Lung (tissue), 12 donors: ENCODE data around the gene AUP1. TPM values are rescaled to one million over a fixed set of nuclear protein-coding genes. Genes with fewer than 3 reads are reported as not detected.
A peak's percentile ranks its signal among the peaks of the same experiment; 100 is the strongest.

ENCODE experiments used
- ATAC-seq: fragments of 200-7000 bp; cut with Tn5 transposase; one replicate; pipeline ENCODE4 v1.9.1; 2020; ENCODE audit warnings: moderate number of reproducible peaks; ENCODE audit not compliant: insufficient read depth, low FRiP score
- DNase-seq, 3 donors: peaks; one replicate each; pipeline ENCODE4 v3.0.0-alpha.2; 2013 to 2017
- H3K27ac ChIP-seq, 2 donors: one replicate each; pipeline ENCODE4 v1.5.1; 2013; ENCODE audit warnings: mild to moderate bottlenecking in 2 of 2, moderate library complexity in 2 of 2, control low read depth in 1 of 2, inconsistent platforms in 1 of 2, low read depth in 1 of 2, low read length in 1 of 2
- H3K27me3 ChIP-seq, 3 donors: one replicate each; pipeline ENCODE4 v1.5.1; 2013; ENCODE audit warnings: low read length in 2 of 3; ENCODE audit not compliant: control insufficient read depth in 3 of 3, insufficient read depth in 3 of 3
- H3K36me3 ChIP-seq, 4 donors: one replicate each; pipeline ENCODE4 v1.5.1; 2013; ENCODE audit warnings: low read length in 4 of 4, mild to moderate bottlenecking in 1 of 4, moderate library complexity in 1 of 4; ENCODE audit not compliant: control insufficient read depth in 4 of 4, insufficient read depth in 4 of 4
- H3K4me1 ChIP-seq, 5 donors: one replicate each; pipeline ENCODE4 v1.5.1; 2013; ENCODE audit warnings: low read length in 5 of 5, mild to moderate bottlenecking in 2 of 5, moderate library complexity in 1 of 5; ENCODE audit not compliant: control insufficient read depth in 5 of 5, insufficient read depth in 5 of 5
- H3K4me3 ChIP-seq: one replicate; pipeline ENCODE4 v1.5.1; 2013; ENCODE audit warnings: mild to moderate bottlenecking, control low read depth, moderate library complexity
- H3K9ac ChIP-seq, 2 donors: one replicate each; pipeline ENCODE4 v1.5.1; 2013; ENCODE audit warnings: low read length in 2 of 2, control low read depth in 1 of 2; ENCODE audit not compliant: insufficient read depth in 1 of 2
- H3K9me3 ChIP-seq, 4 donors: one replicate each; pipeline ENCODE4 v1.5.1; 2013; ENCODE audit warnings: low read length in 3 of 4, mild to moderate bottlenecking in 1 of 4, moderate library complexity in 1 of 4; ENCODE audit not compliant: control insufficient read depth in 4 of 4, insufficient read depth in 3 of 4
- CTCF ChIP-seq: IDR thresholded peaks from 2 replicates; pipeline ENCODE4 v1.5.1; 2012; ENCODE audit warnings: mild to moderate bottlenecking; ENCODE audit errors: control extremely low read depth, extremely low read depth
- WGBS, 2 donors: extraction: QIAGEN DNeasy Blood & Tissue Kit; methylation state at CpG; one replicate each; pipeline ENCODE4 v1.1.7; 2013; 5-methylcytosine and 5-hydroxymethylcytosine counted together
- polyA plus RNA-seq, 2 donors: library from polyadenylated mRNA; stranded (reverse); fragments of 200-250 nt; gene quantifications; one replicate each; pipeline ENCODE4 v1.2.1, GENCODE V29; 2013
- total RNA-seq, 2 donors: library from RNA; depleted of rRNA in 1 of 2; stranded (reverse); fragments of >200 nt in 1 of 2; gene quantifications; one replicate each; pipeline ENCODE4 v1.2.1, GENCODE V29; 2014 to 2021
- donor health status: control.
- donor health status: control.
- donor health status: Bipolar disorder and iron deficiency.
- donor health status: healthy.
- donor health status: DM: yes; HTN: yes; CAD: no.

AUP1 gene
- total and polyA plus RNA-seq, 4 donors: 65.6 to 185 (median 129) TPM

- no peak for TF ChIP-seq CTCF
- WGBS, 2 donors: 1% methylated on average over 65 to 67 of the region's 67 CpGs
- peak; percentile 66 for ATAC-seq
- no peak overlapping the region for H3K9ac ChIP-seq
- peaks cover 0 to 14% (median 8%) of the 10 kb centered on the region in 4 donors for H3K36me3 ChIP-seq
- peaks cover 5 to 40% (median 14%) of the 10 kb centered on the region in 5 donors for H3K4me1 ChIP-seq
- H3K27me3 ChIP-seq: peaks cover 0 to 70% (median 65%) of the 10 kb centered on the region in 3 donors
- peak overlapping the region; percentile 56 for H3K4me3 ChIP-seq
- H3K9me3 ChIP-seq: peaks cover 0 to 2% (median 0%) of the 10 kb centered on the region in 4 donors
- peak overlapping the region; percentile 73 to 75 for H3K27ac ChIP-seq
- DNase-seq: peak; percentile 71 to 84 (median 76)
These were observed 26.6 kb downstream of the AUP1 start for GRCh38 chr2:74502720-74503505.

GRCh38 chr2:74502147-74502719, 27.3 kb downstream of the AUP1 start:
- peaks cover 0 to 2% (median 0%) of the 10 kb centered on the region in 4 donors for H3K9me3 ChIP-seq
- H3K27me3 ChIP-seq: peaks cover 0 to 77% (median 71%) of the 10 kb centered on the region in 3 donors
- peaks cover 5 to 45% (median 14%) of the 10 kb centered on the region in 5 donors for H3K4me1 ChIP-seq
- no peak for TF ChIP-seq CTCF
- ATAC-seq: no peak
- peak overlapping the region; percentile 73 to 75 for H3K27ac ChIP-seq
- 12 to 16% methylated on average over 32 of the region's 32 CpGs for WGBS, 2 donors
- DNase-seq: peak in 2 of 3 donors; percentile 23 to 39
- H3K4me3 ChIP-seq: peak overlapping the region; percentile 56
- H3K9ac ChIP-seq: no peak overlapping the region
- H3K36me3 ChIP-seq: peaks cover 0 to 14% (median 7%) of the 10 kb centered on the region in 4 donors

GRCh38 chr2:74501335-74502071, 28.0 kb downstream of the AUP1 start:
- H3K4me3 ChIP-seq: no peak overlapping the region
- peaks cover 0 to 14% (median 7%) of the 10 kb centered on the region in 4 donors for H3K36me3 ChIP-seq
- 76 to 83% methylated on average over 18 of the region's 18 CpGs for WGBS, 2 donors
- no peak for ATAC-seq
- DNase-seq: no peak
- no peak overlapping the region for H3K27ac ChIP-seq
- no peak for TF ChIP-seq CTCF
- H3K27me3 ChIP-seq: peaks cover 0 to 84% (median 78%) of the 10 kb centered on the region in 3 donors
- no peak overlapping the region for H3K9ac ChIP-seq
- H3K9me3 ChIP-seq: peaks cover 0 to 2% (median 0%) of the 10 kb centered on the region in 4 donors
- H3K4me1 ChIP-seq: peaks cover 1 to 39% (median 14%) of the 10 kb centered on the region in 5 donors
